Neural cell (in vitro differentiated cells): Measurements from ENCODE around the gene MAN2A2. TPM values are rescaled to one million over a fixed set of nuclear protein-coding genes. Genes with fewer than 3 reads are reported as not detected.

ENCODE experiments used
- H2AFZ ChIP-seq: fragments of 200-600, 300-800 bp; sonication (generic), shearing (Covaris generic); 2 replicates; pipeline ENCODE4 v1.6.0; 2014; ENCODE audit warnings: low read depth, mild to moderate bottlenecking, antibody characterized with exemption, low read length, moderate library complexity
- H3F3A ChIP-seq: fragments of 200-600 bp; shearing (Covaris generic); 2 replicates; pipeline ENCODE4 v1.6.1; 2016; ENCODE audit warnings: mild to moderate bottlenecking, moderate library complexity, mixed read lengths, antibody characterized with exemption, low read length; ENCODE audit not compliant: insufficient read depth, poor library complexity, severe bottlenecking
- H3K27ac ChIP-seq: fragments of 200-600, 300-800 bp; sonication (generic), shearing (Covaris generic); 2 replicates; pipeline ENCODE4 v1.5.1; 2014; ENCODE audit warnings: mild to moderate bottlenecking, low read length, moderate library complexity
- H3K27me3 ChIP-seq: fragments of 300-800, 200-600 bp; sonication (generic), shearing (Covaris generic); 2 replicates; pipeline ENCODE4 v1.6.0; 2014; ENCODE audit warnings: mild to moderate bottlenecking, low read depth, low read length, moderate library complexity; ENCODE audit not compliant: insufficient read depth
- H3K36me3 ChIP-seq: fragments of 300-800, 200-600 bp; sonication (generic), shearing (Covaris generic); 2 replicates; pipeline ENCODE4 v1.5.1; 2014; ENCODE audit warnings: mild to moderate bottlenecking, antibody characterized with exemption, low read length, moderate library complexity; ENCODE audit not compliant: insufficient read depth
- H3K4me2 ChIP-seq: fragments of 300-800, 200-600 bp; sonication (generic), shearing (Covaris generic); 2 replicates; pipeline ENCODE4 v1.6.0; 2014; ENCODE audit warnings: mild to moderate bottlenecking, low read length
- H3K4me3 ChIP-seq: fragments of 300-800, 200-600 bp; sonication (generic), shearing (Covaris generic); 2 replicates; pipeline ENCODE4 v1.5.1; 2014; ENCODE audit warnings: mild to moderate bottlenecking, low read length, moderate library complexity
- H3K79me2 ChIP-seq: fragments of 200-600 bp; shearing (Covaris generic); replicated peaks from 2 replicates; pipeline ENCODE4 v1.6.0; 2014; ENCODE audit warnings: mild to moderate bottlenecking, low read length, moderate library complexity; ENCODE audit not compliant: insufficient read depth
- H3K9ac ChIP-seq: fragments of 300-800, 200-600 bp; sonication (generic), shearing (Covaris generic); 2 replicates; pipeline ENCODE4 v1.6.1; 2016; ENCODE audit warnings: mild to moderate bottlenecking, low read length, mixed read lengths
- H3K9me2 ChIP-seq: fragments of 200-600 bp; shearing (Covaris generic); 2 replicates; pipeline ENCODE4 v1.6.1; 2016; ENCODE audit warnings: mild to moderate bottlenecking, low read length, mixed read lengths; ENCODE audit not compliant: insufficient read depth
- H3K9me3 ChIP-seq: fragments of 200-600, 300-800 bp; sonication (generic), shearing (Covaris generic); 2 replicates; pipeline ENCODE4 v1.6.1; 2016; ENCODE audit warnings: mild to moderate bottlenecking, mixed run types, low read length, moderate library complexity, mixed read lengths
- H4K20me1 ChIP-seq: fragments of 200-600 bp; shearing (Covaris generic); 2 replicates; pipeline ENCODE4 v1.6.1; 2016; ENCODE audit warnings: mild to moderate bottlenecking, mixed run types; ENCODE audit not compliant: insufficient read depth
- CTCF ChIP-seq: fragments of 450-650 bp; IDR thresholded peaks from 2 replicates; pipeline ENCODE4 v1.5.1; 2014; ENCODE audit warnings: antibody characterized with exemption, mild to moderate bottlenecking, moderate library complexity; ENCODE audit not compliant: poor library complexity, severe bottlenecking
- EP300 ChIP-seq: fragments of 450-650 bp; conservative IDR thresholded peaks from 2 replicates; pipeline ENCODE4 v1.6.1; 2014; ENCODE audit warnings: antibody characterized with exemption, mild to moderate bottlenecking, moderate library complexity; ENCODE audit not compliant: poor library complexity, severe bottlenecking
- EZH2 ChIP-seq: fragments of 200-600, 300-800 bp; shearing (Covaris generic), sonication (generic); IDR thresholded peaks from 2 replicates; pipeline ENCODE4 v1.6.1; 2014; ENCODE audit warnings: antibody characterized with exemption, low read length, borderline replicate concordance, mild to moderate bottlenecking; ENCODE audit not compliant: insufficient read depth, poor library complexity, severe bottlenecking
- MXI1 ChIP-seq: fragments of 450-650 bp; conservative IDR thresholded peaks from 2 replicates; pipeline ENCODE4 v1.6.1; 2014; ENCODE audit warnings: antibody characterized with exemption, mild to moderate bottlenecking; ENCODE audit not compliant: poor library complexity, severe bottlenecking
- POLR2AphosphoS5 ChIP-seq: IDR thresholded peaks from 2 replicates; pipeline ENCODE4 v1.6.1; 2012
- RAD21 ChIP-seq: fragments of 450-650 bp; conservative IDR thresholded peaks from 2 replicates; pipeline ENCODE4 v1.6.1; 2014; ENCODE audit warnings: antibody characterized with exemption, mild to moderate bottlenecking, moderate library complexity
- SMC3 ChIP-seq: fragments of 450-650 bp; conservative IDR thresholded peaks from 2 replicates; pipeline ENCODE4 v1.6.1; 2014; ENCODE audit warnings: antibody characterized with exemption, mild to moderate bottlenecking, moderate library complexity; ENCODE audit not compliant: poor library complexity
- TAF1 ChIP-seq: IDR thresholded peaks from 2 replicates; pipeline ENCODE4 v1.6.1; 2012; ENCODE audit warnings: low read depth
- polyA plus RNA-seq: library from polyadenylated mRNA; depleted of rRNA; stranded (reverse); fragments of >200 nt; gene quantifications from 2 replicates; pipeline ENCODE4 v1.2.3, GENCODE V29; 2014
- TF ChIP-seq, protein P1 (sequence below): IDR thresholded peaks from 2 replicates; pipeline ENCODE4 v1.6.1; 2012; ENCODE audit warnings: borderline replicate concordance

Gene MAN2A2
- polyA plus RNA-seq, 1 donor from 2014 or later = 59.8 TPM

- H3K79me2 ChIP-seq = no peaks in the 10 kb centered on the region
Observed at GRCh38 chr15:90966262-90966661, 63.2 kb downstream of the MAN2A2 start.

DNA sequence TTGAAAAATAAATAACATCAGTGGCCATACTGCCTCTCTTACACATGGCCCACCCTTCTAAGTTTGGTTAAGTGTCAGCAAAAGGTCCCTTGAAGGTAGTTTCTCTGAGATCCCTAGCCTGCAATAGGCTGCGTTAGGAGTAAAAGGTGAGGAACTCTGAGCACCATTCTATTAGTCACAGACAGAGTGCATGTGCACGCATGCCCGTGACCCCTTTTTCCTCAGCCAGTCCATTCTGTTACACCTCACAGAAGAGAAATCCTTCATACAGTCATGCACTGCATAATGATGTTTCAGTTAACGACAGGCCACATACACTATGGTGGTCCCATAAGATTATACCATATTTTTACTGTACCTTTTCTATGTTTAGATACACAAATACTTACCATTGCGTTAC lies 64.1 kb downstream of the MAN2A2 start:
- H3K36me3 ChIP-seq = no peaks in the 10 kb centered on the region
- no peaks in the 10 kb centered on the region for H3K27me3 ChIP-seq

More at GRCh38 chr15:90966262-90966661, 63.2 kb downstream of the MAN2A2 start:
- H3K27ac ChIP-seq = no peak overlapping the region
- no peak overlapping the region for H3K4me3 ChIP-seq
- no peaks in the 10 kb centered on the region for H3K9me3 ChIP-seq
- H3K9me2 ChIP-seq = no peaks in the 10 kb centered on the region
- H4K20me1 ChIP-seq = no peaks in the 10 kb centered on the region
- no peak overlapping the region for H3K4me2 ChIP-seq
- H3K36me3 ChIP-seq = no peaks in the 10 kb centered on the region
- H2AFZ ChIP-seq = no peak overlapping the region
- H3K27me3 ChIP-seq = no peaks in the 10 kb centered on the region
- H3K9ac ChIP-seq = no peak overlapping the region
- no peaks in the 10 kb centered on the region for H3F3A ChIP-seq
- TF ChIP-seq MXI1 = no peak
- no peak for TF ChIP-seq SMC3
- TF ChIP-seq CTCF = no peak
- no peak for TF ChIP-seq EP300
- TF ChIP-seq, protein P1, sequence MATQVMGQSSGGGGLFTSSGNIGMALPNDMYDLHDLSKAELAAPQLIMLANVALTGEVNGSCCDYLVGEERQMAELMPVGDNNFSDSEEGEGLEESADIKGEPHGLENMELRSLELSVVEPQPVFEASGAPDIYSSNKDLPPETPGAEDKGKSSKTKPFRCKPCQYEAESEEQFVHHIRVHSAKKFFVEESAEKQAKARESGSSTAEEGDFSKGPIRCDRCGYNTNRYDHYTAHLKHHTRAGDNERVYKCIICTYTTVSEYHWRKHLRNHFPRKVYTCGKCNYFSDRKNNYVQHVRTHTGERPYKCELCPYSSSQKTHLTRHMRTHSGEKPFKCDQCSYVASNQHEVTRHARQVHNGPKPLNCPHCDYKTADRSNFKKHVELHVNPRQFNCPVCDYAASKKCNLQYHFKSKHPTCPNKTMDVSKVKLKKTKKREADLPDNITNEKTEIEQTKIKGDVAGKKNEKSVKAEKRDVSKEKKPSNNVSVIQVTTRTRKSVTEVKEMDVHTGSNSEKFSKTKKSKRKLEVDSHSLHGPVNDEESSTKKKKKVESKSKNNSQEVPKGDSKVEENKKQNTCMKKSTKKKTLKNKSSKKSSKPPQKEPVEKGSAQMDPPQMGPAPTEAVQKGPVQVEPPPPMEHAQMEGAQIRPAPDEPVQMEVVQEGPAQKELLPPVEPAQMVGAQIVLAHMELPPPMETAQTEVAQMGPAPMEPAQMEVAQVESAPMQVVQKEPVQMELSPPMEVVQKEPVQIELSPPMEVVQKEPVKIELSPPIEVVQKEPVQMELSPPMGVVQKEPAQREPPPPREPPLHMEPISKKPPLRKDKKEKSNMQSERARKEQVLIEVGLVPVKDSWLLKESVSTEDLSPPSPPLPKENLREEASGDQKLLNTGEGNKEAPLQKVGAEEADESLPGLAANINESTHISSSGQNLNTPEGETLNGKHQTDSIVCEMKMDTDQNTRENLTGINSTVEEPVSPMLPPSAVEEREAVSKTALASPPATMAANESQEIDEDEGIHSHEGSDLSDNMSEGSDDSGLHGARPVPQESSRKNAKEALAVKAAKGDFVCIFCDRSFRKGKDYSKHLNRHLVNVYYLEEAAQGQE = no peak
- TF ChIP-seq POLR2AphosphoS5 = no peak
- TF ChIP-seq RAD21 = no peak
- no peak for TF ChIP-seq EZH2
- no peak for TF ChIP-seq TAF1

More for the DNA sequence above, 64.1 kb downstream of the MAN2A2 start:
- Histone ChIP-seq H3K27ac (no peak overlapping the region), H3K79me2 (no peaks in the 10 kb centered on the region), H3K4me3 (no peak overlapping the region), H2AFZ (no peak overlapping the region), H3K4me2 (no peak overlapping the region), H3K9me2 (no peaks in the 10 kb centered on the region), H3F3A (no peaks in the 10 kb centered on the region), H4K20me1 (no peaks in the 10 kb centered on the region), H3K9me3 (no peaks in the 10 kb centered on the region), H3K9ac (no peak overlapping the region)
- TF ChIP-seq SMC3 = no peak
- no peak for TF ChIP-seq RAD21
- no peak for TF ChIP-seq MXI1
- TF ChIP-seq EP300 = no peak
- TF ChIP-seq POLR2AphosphoS5 = no peak
- no peak for TF ChIP-seq CTCF
- no peak for TF ChIP-seq TAF1
- TF ChIP-seq EZH2 = no peak
- TF ChIP-seq, protein P1 = no peak
